ENCODE data around the gene BATF2. TPM values are rescaled to one million over a fixed set of nuclear protein-coding genes. Genes with fewer than 3 reads are reported as not detected.

Gene BATF2
- total and polyA plus RNA-seq, 3 donors from 2014 or later = 0.94 to 2.7 (median 1.5) TPM

DNA sequence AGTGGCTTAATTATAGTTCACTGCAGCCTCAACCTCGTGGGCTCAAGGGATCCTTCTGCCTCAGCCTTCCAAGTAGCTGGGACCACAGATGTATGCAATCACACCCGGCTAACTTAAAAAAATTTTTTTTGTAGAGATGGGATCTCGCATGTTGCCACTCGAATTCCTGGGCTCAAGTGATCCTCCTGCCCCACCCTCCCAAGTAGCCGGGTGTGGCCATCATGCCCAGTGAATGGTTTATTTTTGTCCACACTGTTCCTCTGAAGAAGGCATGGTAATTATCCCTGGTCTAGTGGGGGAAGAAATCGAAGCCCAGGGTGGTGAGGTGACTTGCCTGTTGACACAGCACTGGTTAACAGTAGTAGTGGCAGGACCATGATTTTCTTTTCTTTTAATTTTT is 46.1 kb upstream of the BATF2 start:
- no peak for DNase-seq
- no peak for TF ChIP-seq POLR2A (IDR thresholded peaks at IDR 0.05)
- TF ChIP-seq CTCF (IDR thresholded peaks at IDR 0.05) = no peak
- no peaks in the 10 kb centered on the region for H3K9me3 ChIP-seq
- no peak overlapping the region for H3K27ac ChIP-seq
- H3K4me1 ChIP-seq = peaks cover 4% of the 10 kb centered on the region
- intact Hi-C loops (cut with DNase I; ENCODE audit: low total_unique reads) = no loop called here
- no peak overlapping the region for H3K4me3 ChIP-seq
- no peaks in the 10 kb centered on the region for H3K36me3 ChIP-seq (ENCODE audit: low read depth, missing control alignments)
- H3K27me3 ChIP-seq = no peaks in the 10 kb centered on the region
- 85 to 94% methylated on average over 6 of the region's 6 CpGs for WGBS, 2 donors

- 0% methylated on average over 19 to 67 of the region's 91 CpGs for WGBS, 2 donors
- DNase-seq = peak; percentile 95
- TF ChIP-seq CTCF (IDR thresholded peaks at IDR 0.05) (no peak), POLR2A (IDR thresholded peaks at IDR 0.05) (no peak)
- peak within 1 kb of the TSS; percentile 91 to 93 for H3K27ac ChIP-seq
- H3K27me3 ChIP-seq = no peaks in the 10 kb centered on the region
- intact Hi-C loops (cut with DNase I; ENCODE audit: low total_unique reads) = no loop called here
- H3K9me3 ChIP-seq = no peaks in the 10 kb centered on the region
- peaks cover 3% of the 10 kb centered on the region for H3K4me1 ChIP-seq
- H3K36me3 ChIP-seq (ENCODE audit: low read depth, missing control alignments) = no peaks in the 10 kb centered on the region
- peak within 1 kb of the TSS; percentile 78 to 83 for H3K4me3 ChIP-seq
Measured at GRCh38 chr11:65040847-65041622, 44.3 kb upstream of the BATF2 start, which contains the start of gene SAC3D1. SAC3D1 (plus strand) TSS chr11:65041210; CDS start chr11:65041293, 83 bp downstream.

DNA sequence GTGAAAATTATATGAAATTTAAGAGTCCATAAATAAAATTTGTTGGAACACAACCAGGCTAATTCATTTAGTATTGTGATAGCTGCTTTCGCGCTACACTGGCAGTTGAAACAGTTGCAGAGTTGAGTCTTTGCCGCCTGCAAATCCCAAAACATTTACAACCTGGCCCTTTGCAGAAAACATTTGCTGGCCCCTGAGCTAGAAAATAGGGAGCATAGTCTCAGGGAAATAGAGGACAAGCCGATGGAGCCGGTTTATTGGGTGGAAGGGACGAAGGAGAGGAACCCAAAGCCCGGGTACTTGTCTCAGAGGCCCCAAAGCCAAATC is 43.7 kb upstream of the BATF2 start:
- H3K4me1 ChIP-seq = peaks cover 3% of the 10 kb centered on the region
- no peaks in the 10 kb centered on the region for H3K9me3 ChIP-seq
- no peaks in the 10 kb centered on the region for H3K36me3 ChIP-seq (ENCODE audit: low read depth, missing control alignments)
- H3K27ac ChIP-seq = peak overlapping the region; percentile 91 to 93
- intact Hi-C loops (cut with DNase I; ENCODE audit: low total_unique reads) = no loop called here
- peak overlapping the region; percentile 78 to 83 for H3K4me3 ChIP-seq
- no peak for TF ChIP-seq CTCF (IDR thresholded peaks at IDR 0.05)
- H3K27me3 ChIP-seq = no peaks in the 10 kb centered on the region
- WGBS, 2 donors = 12 to 16% methylated on average over 7 of the region's 7 CpGs
- DNase-seq = no peak

- H3K36me3 ChIP-seq (ENCODE audit: low read depth, missing control alignments) = no peaks in the 10 kb centered on the region
- peak; percentile 84 for DNase-seq
- no peak overlapping the region for H3K27ac ChIP-seq
- 73 to 78% methylated on average over 6 of the region's 6 CpGs for WGBS, 2 donors
- intact Hi-C loops (cut with DNase I; ENCODE audit: low total_unique reads) = no loop called here
- H3K4me3 ChIP-seq = no peak overlapping the region
- TF ChIP-seq CTCF (IDR thresholded peaks at IDR 0.05) = no peak
- TF ChIP-seq POLR2A (IDR thresholded peaks at IDR 0.05) = no peak
- peaks cover 3% of the 10 kb centered on the region for H3K4me1 ChIP-seq
- H3K9me3 ChIP-seq = no peaks in the 10 kb centered on the region
- H3K27me3 ChIP-seq = no peaks in the 10 kb centered on the region
Measured at GRCh38 chr11:65036931-65037330, 40.2 kb upstream of the BATF2 start.

DNA sequence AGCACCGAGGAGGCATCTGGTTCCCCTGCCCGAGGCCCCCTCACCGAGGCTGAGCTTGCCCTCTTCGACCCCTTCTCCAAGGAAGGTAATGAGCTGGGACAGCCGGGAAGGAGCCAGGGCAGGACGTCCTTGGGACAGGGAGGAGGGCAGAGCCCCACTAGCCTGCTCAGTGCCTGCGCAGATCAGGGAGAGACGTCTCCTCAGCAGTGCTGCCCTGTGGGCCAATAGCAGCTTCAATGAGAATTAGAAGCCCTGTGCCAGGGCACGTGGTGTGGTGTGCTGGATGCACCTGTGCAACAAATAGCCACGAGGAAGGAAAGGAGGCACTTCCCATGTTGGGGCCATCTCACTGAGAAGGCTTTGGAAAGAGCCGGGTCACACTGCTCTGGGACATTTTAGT is 38.8 kb upstream of the BATF2 start:
- TF ChIP-seq POLR2A (IDR thresholded peaks at IDR 0.05) (no peak), CTCF (IDR thresholded peaks at IDR 0.05) (no peak)
- WGBS, 2 donors = 72 to 77% methylated on average over 9 to 11 of the region's 11 CpGs
- Histone ChIP-seq H3K4me1 (peaks cover 2% of the 10 kb centered on the region), H3K4me3 (no peak overlapping the region), H3K36me3 (ENCODE audit: low read depth, missing control alignments) (no peaks in the 10 kb centered on the region), H3K27ac (no peak overlapping the region), H3K9me3 (no peaks in the 10 kb centered on the region), H3K27me3 (no peaks in the 10 kb centered on the region)
- intact Hi-C loops (cut with DNase I; ENCODE audit: low total_unique reads) = no loop called here
- DNase-seq = no peak
